PC-9 (cell line): ENCODE results near the gene GLCE. TPM values are rescaled to one million over a fixed set of nuclear protein-coding genes. Genes with fewer than 3 reads are reported as not detected.

Experiments used
- BruUV-seq: library from RNA; stranded (reverse); fragments of 400-500 nt; replicated peaks from 2 replicates; lab custom pipeline; 2021; lab: Mats Ljungman, UMichigan
- CTCF ChIA-PET: fragments of 300-600 bp; sonication (Branson Sonifier 250); formaldehyde crosslinking; loops from one replicate; lab custom pipeline; 2022; ENCODE audit warnings: antibody characterized with exemption; lab: Charles Lee
- POLR2A ChIA-PET: fragments of 300-600 bp; sonication (Branson Sonifier 250); formaldehyde crosslinking; loops from one replicate; lab custom pipeline; 2022; ENCODE audit warnings: antibody characterized with exemption; ENCODE audit not compliant: unreplicated experiment; lab: Charles Lee
- DNase-seq, 2 experiments: peaks; one replicate each; pipeline versions ENCODE4 v3.0.0 to v3.0.0-alpha.2; 2015 to 2022; ENCODE audit warnings: mixed read lengths in 1 of 2
- H2AFZ ChIP-seq: fragments of 200-600 bp; sonication (generic); 2 replicates; pipeline ENCODE4 v1.8.1; 2017; ENCODE audit warnings: antibody characterized with exemption
- H3F3A ChIP-seq: fragments of 200-600 bp; sonication (generic); 2 replicates; pipeline ENCODE4 v1.8.1; 2017; ENCODE audit warnings: antibody characterized with exemption, mild to moderate bottlenecking, low read depth; ENCODE audit not compliant: insufficient read depth
- H3K27ac ChIP-seq: fragments of 200-600 bp; sonication (generic); 2 replicates; pipeline ENCODE4 v1.6.1; 2016; ENCODE audit warnings: mixed run types
- H3K27me3 ChIP-seq: fragments of 200-600 bp; sonication (generic); 2 replicates; pipeline ENCODE4 v1.6.1; 2016; ENCODE audit warnings: low read depth, mixed run types; ENCODE audit not compliant: insufficient read depth
- H3K36me3 ChIP-seq: fragments of 200-600 bp; sonication (generic); 2 replicates; pipeline ENCODE4 v1.6.1; 2016; ENCODE audit warnings: low read depth, mixed run types
- H3K4me1 ChIP-seq: fragments of 200-600 bp; sonication (generic); replicated peaks from 2 replicates; pipeline ENCODE4 v1.6.1; 2016; ENCODE audit warnings: mixed run types; ENCODE audit not compliant: insufficient read depth
- H3K4me2 ChIP-seq: fragments of 200-600 bp; sonication (generic); 2 replicates; pipeline ENCODE4 v1.6.1; 2017; ENCODE audit warnings: mixed run types
- H3K4me3 ChIP-seq: fragments of 200-600 bp; sonication (generic); 2 replicates; pipeline ENCODE4 v1.6.1; 2016; ENCODE audit warnings: mixed run types
- H3K79me2 ChIP-seq: fragments of 200-600 bp; sonication (generic); 2 replicates; pipeline ENCODE4 v1.6.1; 2017; ENCODE audit warnings: low read depth, mixed run types
- H3K9me2 ChIP-seq: fragments of 200-600 bp; sonication (generic); 2 replicates; pipeline ENCODE4 v1.8.1; 2017; ENCODE audit warnings: mild to moderate bottlenecking; ENCODE audit not compliant: insufficient read depth
- H3K9me3 ChIP-seq: fragments of 200-600 bp; sonication (generic); 2 replicates; pipeline ENCODE4 v1.8.1; 2016; ENCODE audit warnings: low read depth; ENCODE audit not compliant: insufficient read depth
- H4K20me1 ChIP-seq: fragments of 200-600 bp; sonication (generic); 2 replicates; pipeline ENCODE4 v1.8.1; 2017; ENCODE audit not compliant: insufficient read depth
- CTCF ChIP-seq: fragments of 200-600 bp; sonication (generic); conservative IDR thresholded peaks from 2 replicates; pipeline ENCODE4 v1.6.1; 2017; ENCODE audit warnings: mixed run types, antibody characterized with exemption, mild to moderate bottlenecking, moderate library complexity
- EZH2 ChIP-seq: fragments of 200-600 bp; sonication (generic); IDR thresholded peaks from 2 replicates; pipeline ENCODE4 v1.8.0; 2017; ENCODE audit warnings: antibody characterized with exemption, low read depth
- intact Hi-C: fragments of 100-400 bp; cut with micrococcal nuclease; formaldehyde crosslinking; loops from one replicate; pipeline ENCODE4 v1.10.0; 2022; ENCODE audit not compliant: unreplicated experiment
- total RNA-seq: library from RNA; stranded (reverse); gene quantifications from 2 replicates; pipeline ENCODE4 v1.2.3, GENCODE V29; 2021

Gene GLCE
- total RNA-seq, 1 experiment from 2014 or later, result 31.3 TPM

- no peaks in the 10 kb centered on the region for H3K79me2 ChIP-seq
- H3K9me2 ChIP-seq, result no peaks in the 10 kb centered on the region
- no peak overlapping the region for H3K4me2 ChIP-seq
- no peak overlapping the region for H3K4me3 ChIP-seq
- peaks cover 4% of the 10 kb centered on the region; the same call in 1 of the 2 replicates for H3K4me1 ChIP-seq
- POLR2A ChIA-PET, result no interaction called here
- 0 out of 2 replicates have a peak, but pooled peaks cover 5% of the 10 kb centered on the region for H3K27me3 ChIP-seq
- no peak for TF ChIP-seq EZH2
- no peak for TF ChIP-seq CTCF
- no peak overlapping the region for H2AFZ ChIP-seq
- DNase-seq, result no peak
- no peak overlapping the region for H3K27ac ChIP-seq
- no peaks in the 10 kb centered on the region for H3K36me3 ChIP-seq
- H4K20me1 ChIP-seq, result no peaks in the 10 kb centered on the region
- intact Hi-C loops, result loop anchor here (2.0 kb wide), 1 partner anchor 93 kb away; no protein-coding TSS in a partner anchor
- no peaks in the 10 kb centered on the region for H3K9me3 ChIP-seq
- no peaks in the 10 kb centered on the region for H3F3A ChIP-seq
- CTCF ChIA-PET, result no interaction called here
- BruUV-seq, result no TSS peak
Observed at GRCh38 chr15:69297642-69298353, 137.4 kb downstream of the GLCE start.

- Histone ChIP-seq H3K27me3 (0 out of 2 replicates have a peak, but pooled peaks cover 5% of the 10 kb centered on the region), H4K20me1 (no peaks in the 10 kb centered on the region), H2AFZ (no peak overlapping the region), H3K9me2 (no peaks in the 10 kb centered on the region), H3K9me3 (no peaks in the 10 kb centered on the region), H3K27ac (no peak overlapping the region), H3F3A (no peaks in the 10 kb centered on the region), H3K4me2 (peak overlapping the region; percentile 72), H3K4me3 (peak overlapping the region; percentile 58; the same call in 1 of the 2 replicates), H3K4me1 (peaks cover 4% of the 10 kb centered on the region; the same call in 1 of the 2 replicates), H3K36me3 (no peaks in the 10 kb centered on the region), H3K79me2 (no peaks in the 10 kb centered on the region)
- no TSS peak for BruUV-seq
- POLR2A ChIA-PET, result no interaction called here
- CTCF ChIA-PET, result interaction anchor here (0.6 kb wide), 1 partner anchor 51 kb away, joined by 4 read pairs; no protein-coding TSS in a partner anchor
- intact Hi-C loops, result loop anchor here (2.0 kb wide), 1 partner anchor 92 kb away; no protein-coding TSS in a partner anchor
- no peak for DNase-seq
- TF ChIP-seq EZH2 (no peak), CTCF (no peak)
Observed at GRCh38 chr15:69298354-69298696, 137.9 kb downstream of the GLCE start.

- Histone ChIP-seq H3K4me3 (peak within 1 kb of the TSS; percentile 58; the same call in 1 of the 2 replicates), H3K4me2 (peak within 1 kb of the TSS; percentile 72), H3F3A (no peaks in the 10 kb centered on the region), H3K9me3 (no peaks in the 10 kb centered on the region), H3K27ac (no peak within 1 kb of the TSS), H3K4me1 (peaks cover 8% of the 10 kb centered on the region), H4K20me1 (no peaks in the 10 kb centered on the region), H3K27me3 (0 out of 2 replicates have a peak, but pooled peaks cover 5% of the 10 kb centered on the region), H3K36me3 (no peaks in the 10 kb centered on the region), H3K79me2 (no peaks in the 10 kb centered on the region), H3K9me2 (no peaks in the 10 kb centered on the region), H2AFZ (peak within 1 kb of the TSS; percentile 82; the same call in 1 of the 2 replicates)
- ChIA-PET CTCF (interaction anchor here (0.6 kb wide), 1 partner anchor 51 kb away, joined by 4 read pairs; no protein-coding TSS in a partner anchor), POLR2A (no interaction called here)
- intact Hi-C loops, result loop anchor here (2.0 kb wide), 1 partner anchor 92 kb away; no protein-coding TSS in a partner anchor
- BruUV-seq, result no TSS peak
- DNase-seq, result peak in 1 of 2 experiments; percentile 54
- no peak for TF ChIP-seq EZH2
- TF ChIP-seq CTCF, result no peak
Observed at GRCh38 chr15:69298697-69299441, 138.4 kb downstream of the GLCE start, which contains the start of gene PAQR5. TSS of gene PAQR5 (plus strand) at chr15:69298912. CDS start at chr15:69360081, 61,169 bp downstream.
